HepG2 (cell line): ENCODE measurements around the gene ALPL.

Experiments used
- ATF2 ChIP-seq: sonication (generic); formaldehyde crosslinking; IDR thresholded peaks from 2 replicates; pipeline ENCODE4 v1.4.0; 2020; ENCODE audit warnings: missing genetic modification reagents
- BHLHE40 ChIP-seq: IDR thresholded peaks from 2 replicates; pipeline ENCODE4 v1.6.1; 2011; ENCODE audit warnings: low read length, improper control_type of control experiment
- ERF ChIP-seq: IDR thresholded peaks from 2 replicates; pipeline ENCODE4 v1.6.1; 2018; ENCODE audit warnings: missing biosample characterization, missing genetic modification reagents
- GATAD2A ChIP-seq: IDR thresholded peaks from 2 replicates; pipeline ENCODE4 v1.6.1; 2016
- KDM1A ChIP-seq: IDR thresholded peaks from 2 replicates; pipeline ENCODE4 v1.6.1; 2016; ENCODE audit warnings: missing compliant biosample characterization
- KLF6 ChIP-seq: IDR thresholded peaks from 2 replicates; pipeline ENCODE4 v1.8.0; 2016; ENCODE audit warnings: missing biosample characterization, missing genetic modification reagents

- TF ChIP-seq KDM1A (CRISPR knock-in tag) (no peak), GATAD2A (CRISPR knock-in tag) (no peak), ERF (CRISPR knock-in tag) (no peak), ATF2 (no peak), BHLHE40 (no peak), KLF6 (CRISPR knock-in tag) (no peak)
These were observed 28.3 kb downstream of the ALPL start for GRCh38 chr1:21537511-21537931.
